GM12872 (cell line): ENCODE data around the gene AKR7A2.

Experiments used
- CTCF ChIP-seq: IDR thresholded peaks from 3 replicates; pipeline ENCODE4 v1.5.1; 2011; ENCODE audit warnings: low read depth, mild to moderate bottlenecking, low read length, moderate library complexity; ENCODE audit not compliant: insufficient read depth

Gene AKR7A2

GRCh38 chr1:19311931-19312781 lies at the start of gene AKR7A2, which contains the start of gene SLC66A1:
AKR7A2 (minus strand) TSS chr1:19312144; CDS start chr1:19312124, 20 bp downstream.
SLC66A1 (plus strand) TSS chr1:19312326; CDS start chr1:19317678, 5,352 bp downstream.
- no peak for TF ChIP-seq CTCF

GRCh38 chr1:19360843-19361610 lies 49.1 kb upstream of the AKR7A2 start:
- no peak for TF ChIP-seq CTCF

DNA sequence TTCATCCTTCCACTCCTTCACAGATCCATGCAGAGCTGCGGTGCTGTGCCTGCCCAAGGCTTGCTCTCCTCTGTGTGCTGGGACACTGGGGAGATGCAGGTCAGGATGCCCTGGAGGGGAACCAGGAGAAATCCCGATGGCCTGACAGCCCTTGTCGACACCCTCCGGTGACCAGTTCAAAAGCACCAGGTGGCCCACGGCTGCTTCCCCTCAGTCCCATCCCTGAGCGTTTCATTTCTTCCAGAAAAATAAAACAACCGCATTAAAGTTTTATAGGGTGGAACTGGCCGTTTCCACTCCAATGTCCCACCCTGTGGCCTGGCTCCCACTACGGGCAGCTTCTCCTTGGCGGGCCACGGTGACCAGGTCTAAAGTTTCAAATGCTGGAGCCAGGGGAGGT lies 48.5 kb upstream of the AKR7A2 start:
- no peak for TF ChIP-seq CTCF

- no peak for TF ChIP-seq CTCF
These were observed 48.1 kb upstream of the AKR7A2 start for GRCh38 chr1:19360016-19360415.

GRCh38 chr1:19359357-19359756 lies 47.4 kb upstream of the AKR7A2 start:
- TF ChIP-seq CTCF = no peak

- no peak for TF ChIP-seq CTCF
These were observed 46.8 kb upstream of the AKR7A2 start for GRCh38 chr1:19358710-19359109.

DNA sequence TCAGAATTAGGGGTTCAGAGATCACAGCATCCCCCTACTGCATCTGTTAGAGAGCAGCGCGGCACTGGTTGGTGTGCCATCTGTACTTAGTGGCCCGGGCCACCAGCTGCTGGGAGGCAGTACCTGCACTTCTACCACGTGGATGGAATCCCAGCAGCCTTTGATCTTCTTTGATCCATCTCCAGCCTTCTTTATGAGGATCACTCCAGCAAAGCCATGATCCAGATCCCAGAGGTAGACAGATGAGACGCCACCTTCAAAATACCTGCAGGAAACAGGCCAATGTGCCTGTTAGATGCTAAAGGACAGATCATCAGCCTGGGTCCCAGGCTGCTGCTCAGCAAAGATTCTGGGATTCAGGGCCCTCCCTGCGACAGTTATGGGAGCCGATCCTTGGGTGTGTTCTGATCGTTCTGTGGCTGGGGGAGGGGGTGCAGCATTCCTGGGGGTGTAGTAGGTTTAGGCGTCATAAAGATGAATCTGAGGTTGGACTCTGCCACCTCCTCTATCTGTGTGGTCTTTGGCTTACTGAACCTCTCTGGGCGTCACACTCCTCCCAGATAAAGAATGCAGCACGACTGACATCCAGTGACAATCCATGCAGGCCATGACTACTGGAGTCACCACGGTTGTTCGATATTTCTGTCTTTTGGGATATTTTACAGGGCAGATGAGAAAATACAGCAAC lies 45.5 kb upstream of the AKR7A2 start:
- no peak for TF ChIP-seq CTCF
